ENCODE measurements around the gene SDR9C7.

SDR9C7 gene

DNA sequence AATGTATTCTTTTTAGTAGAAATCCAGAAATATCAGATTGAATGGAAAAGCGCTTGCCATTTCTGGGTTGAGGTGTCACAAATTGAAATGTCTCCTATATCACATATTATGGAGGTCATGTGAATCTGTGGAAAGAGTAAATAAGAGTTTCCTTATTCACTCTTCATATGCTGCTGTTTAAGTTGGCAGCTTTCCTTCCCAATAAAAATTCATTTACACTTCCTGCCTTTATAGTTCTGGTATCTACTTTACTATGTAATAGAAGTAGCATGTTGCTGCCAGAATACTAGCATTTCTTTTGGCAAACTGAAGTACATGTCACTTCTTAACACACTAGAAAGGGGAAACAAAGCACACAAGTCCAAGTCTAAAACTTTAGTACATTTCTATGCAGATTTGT is 60.8 kb downstream of the SDR9C7 start (continued):
- TF ChIP-seq, protein P1, sequence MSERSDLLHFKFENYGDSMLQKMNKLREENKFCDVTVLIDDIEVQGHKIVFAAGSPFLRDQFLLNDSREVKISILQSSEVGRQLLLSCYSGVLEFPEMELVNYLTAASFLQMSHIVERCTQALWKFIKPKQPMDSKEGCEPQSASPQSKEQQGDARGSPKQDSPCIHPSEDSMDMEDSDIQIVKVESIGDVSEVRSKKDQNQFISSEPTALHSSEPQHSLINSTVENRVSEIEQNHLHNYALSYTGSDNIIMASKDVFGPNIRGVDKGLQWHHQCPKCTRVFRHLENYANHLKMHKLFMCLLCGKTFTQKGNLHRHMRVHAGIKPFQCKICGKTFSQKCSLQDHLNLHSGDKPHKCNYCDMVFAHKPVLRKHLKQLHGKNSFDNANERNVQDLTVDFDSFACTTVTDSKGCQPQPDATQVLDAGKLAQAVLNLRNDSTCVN (tag by site-specific recombination; optimal IDR thresholded peaks at IDR 0.05): no peak
- no peak for TF ChIP-seq ZNF777 (tag by site-specific recombination; IDR thresholded peaks at IDR 0.05; ENCODE audit: borderline replicate concordance)
- TF ChIP-seq, protein P2, sequence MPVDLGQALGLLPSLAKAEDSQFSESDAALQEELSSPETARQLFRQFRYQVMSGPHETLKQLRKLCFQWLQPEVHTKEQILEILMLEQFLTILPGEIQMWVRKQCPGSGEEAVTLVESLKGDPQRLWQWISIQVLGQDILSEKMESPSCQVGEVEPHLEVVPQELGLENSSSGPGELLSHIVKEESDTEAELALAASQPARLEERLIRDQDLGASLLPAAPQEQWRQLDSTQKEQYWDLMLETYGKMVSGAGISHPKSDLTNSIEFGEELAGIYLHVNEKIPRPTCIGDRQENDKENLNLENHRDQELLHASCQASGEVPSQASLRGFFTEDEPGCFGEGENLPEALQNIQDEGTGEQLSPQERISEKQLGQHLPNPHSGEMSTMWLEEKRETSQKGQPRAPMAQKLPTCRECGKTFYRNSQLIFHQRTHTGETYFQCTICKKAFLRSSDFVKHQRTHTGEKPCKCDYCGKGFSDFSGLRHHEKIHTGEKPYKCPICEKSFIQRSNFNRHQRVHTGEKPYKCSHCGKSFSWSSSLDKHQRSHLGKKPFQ (tag by site-specific recombination; IDR thresholded peaks at IDR 0.05): no peak
- TF ChIP-seq, protein P3, sequence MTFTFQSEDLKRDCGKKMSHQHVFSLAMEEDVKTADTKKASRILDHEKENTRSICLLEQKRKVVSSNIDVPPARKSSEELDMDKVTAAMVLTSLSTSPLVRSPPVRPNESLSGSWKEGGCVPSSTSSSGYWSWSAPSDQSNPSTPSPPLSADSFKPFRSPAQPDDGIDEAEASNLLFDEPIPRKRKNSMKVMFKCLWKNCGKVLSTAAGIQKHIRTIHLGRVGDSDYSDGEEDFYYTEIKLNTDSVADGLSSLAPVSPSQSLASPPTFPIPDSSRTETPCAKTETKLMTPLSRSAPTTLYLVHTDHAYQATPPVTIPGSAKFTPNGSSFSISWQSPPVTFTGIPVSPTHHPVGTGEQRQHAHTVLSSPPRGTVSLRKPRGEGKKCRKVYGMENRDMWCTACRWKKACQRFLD (tag by site-specific recombination; IDR thresholded peaks at IDR 0.05): no peak
- TF ChIP-seq ZNF354C (tag by site-specific recombination; IDR thresholded peaks at IDR 0.05; ENCODE audit: borderline replicate concordance, low read depth): no peak
- TF ChIP-seq ZNF843 (tag by site-specific recombination; IDR thresholded peaks at IDR 0.05): no peak
